B cell (primary cell): ENCODE measurements around the gene ARID3B. TPM values are rescaled to one million over a fixed set of nuclear protein-coding genes. Genes with fewer than 3 reads are reported as not detected.

Source experiments
- ATAC-seq: fragments of 200-7000 bp; cut with Tn5 transposase; one replicate; pipeline ENCODE4 v1.10.0; 2021; ENCODE audit warnings: low read depth, mild to moderate bottlenecking, moderate number of reproducible peaks, moderate library complexity
- CTCF ChIA-PET: fragments of 350-600 bp; sonication (Branson Sonifier 250); formaldehyde crosslinking; loops from one replicate; lab custom pipeline; 2021; ENCODE audit warnings: antibody characterized with exemption, inconsistent platforms; lab: Charles Lee
- POLR2A ChIA-PET: fragments of 350-600 bp; sonication (Branson Sonifier 250); formaldehyde crosslinking; loops from one replicate; lab custom pipeline; 2021; ENCODE audit warnings: antibody characterized with exemption; lab: Charles Lee
- DNase-seq: peaks from one replicate; pipeline ENCODE4 v3.0.0; 2013
- H2AFZ ChIP-seq: 2 replicates; pipeline ENCODE4 v1.6.1; 2012; ENCODE audit warnings: mild to moderate bottlenecking, low read depth, low read length; ENCODE audit not compliant: insufficient read depth, poor library complexity, severe bottlenecking
- H3K27ac ChIP-seq, 2 donors: 1 replicate in 1 of 2; 2 replicates in 1 of 2; pipeline ENCODE4 v1.5.1; 2012 to 2013; ENCODE audit warnings: low read length in 2 of 2, mild to moderate bottlenecking in 2 of 2, moderate library complexity in 1 of 2
- H3K27me3 ChIP-seq, 4 experiments: fragments of 200-600 bp in 1 of 4; sonication (generic) in 1 of 4; replicated peaks in 1 of 4; 1 replicate in 2 of 4; 2 replicates in 2 of 4; pipeline versions ENCODE4 v1.6.1 to v1.7.0; 2013 to 2016; ENCODE audit warnings: low read length in 3 of 4, mild to moderate bottlenecking in 2 of 4, mixed read lengths in 1 of 4, moderate library complexity in 1 of 4; ENCODE audit not compliant: insufficient read depth in 4 of 4, control insufficient read depth in 3 of 4; ENCODE audit errors: control extremely low read depth in 1 of 4
- H3K36me3 ChIP-seq, 2 experiments: replicated peaks in 1 of 2; 1 replicate in 1 of 2; 2 replicates in 1 of 2; pipeline versions ENCODE4 v1.6.1 to v1.7.1; 2013; ENCODE audit warnings: low read length in 1 of 2; ENCODE audit not compliant: insufficient read depth in 2 of 2, control insufficient read depth in 1 of 2; ENCODE audit errors: control extremely low read depth in 1 of 2, extremely low read depth in 1 of 2
- H3K4me1 ChIP-seq, 2 donors: fragments of 200-600 bp in 1 of 2; sonication (generic) in 1 of 2; 1 replicate in 1 of 2; 2 replicates in 1 of 2; pipeline versions ENCODE4 v1.5.1 to v1.6.1; 2013 to 2017; ENCODE audit warnings: low read length in 2 of 2; ENCODE audit not compliant: control insufficient read depth in 2 of 2, insufficient read depth in 2 of 2
- H3K4me2 ChIP-seq: replicated peaks from 2 replicates; pipeline ENCODE3; 2012; ENCODE audit warnings: mild to moderate bottlenecking, low read depth, low read length; ENCODE audit not compliant: poor library complexity, severe bottlenecking
- H3K4me3 ChIP-seq, 5 experiments: fragments of 200-600 bp in 1 of 5; sonication (generic) in 1 of 5; 1 replicate in 3 of 5; 2 replicates in 2 of 5; pipeline versions ENCODE4 v1.5.1 to v1.7.0; 2011 to 2016; ENCODE audit warnings: low read length in 4 of 5, mild to moderate bottlenecking in 4 of 5, low read depth in 2 of 5, control low read depth in 1 of 5, moderate library complexity in 1 of 5; ENCODE audit not compliant: insufficient read depth in 1 of 5; ENCODE audit errors: control extremely low read depth in 1 of 5, extremely low read depth in 1 of 5
- H3K79me2 ChIP-seq: fragments of 200-600 bp; sonication (generic); one replicate; pipeline ENCODE4 v1.6.0; 2016; ENCODE audit warnings: low read length; ENCODE audit not compliant: control insufficient read depth, insufficient read depth
- H3K9ac ChIP-seq: fragments of 200-600 bp; sonication (generic); 2 replicates; pipeline ENCODE4 v1.6.1; 2017; ENCODE audit warnings: mild to moderate bottlenecking, low read length, moderate library complexity
- H3K9me3 ChIP-seq, 3 donors: one replicate each; pipeline versions ENCODE4 v1.6.1 to v1.7.1; 2013; ENCODE audit warnings: low read length in 2 of 3; ENCODE audit not compliant: control insufficient read depth in 2 of 3, insufficient read depth in 1 of 3; ENCODE audit errors: control extremely low read depth in 1 of 3
- H4K20me1 ChIP-seq: 2 replicates; pipeline ENCODE4 v1.6.0; 2012; ENCODE audit warnings: mild to moderate bottlenecking, low read length; ENCODE audit not compliant: insufficient read depth, control insufficient read depth, poor library complexity, severe bottlenecking
- H3K27ac Mint-ChIP-seq: one replicate; pipeline ENCODE4 v1.8.0; 2021; ENCODE audit warnings: mixed read lengths
- H3K27me3 Mint-ChIP-seq: one replicate; pipeline ENCODE4 v1.8.0; 2021; ENCODE audit warnings: mixed read lengths
- H3K4me1 Mint-ChIP-seq: one replicate; pipeline ENCODE4 v1.8.0; 2021; ENCODE audit warnings: mixed read lengths
- H3K4me3 Mint-ChIP-seq: one replicate; pipeline ENCODE4 v1.8.0; 2021; ENCODE audit warnings: mixed read lengths
- H3K9me3 Mint-ChIP-seq: one replicate; pipeline ENCODE4 v1.8.0; 2022; ENCODE audit warnings: mixed read lengths; ENCODE audit not compliant: insufficient read depth
- EZH2 ChIP-seq: IDR thresholded peaks from 2 replicates; pipeline ENCODE4 v1.6.1; 2012; ENCODE audit warnings: borderline replicate concordance, low read depth, mild to moderate bottlenecking, moderate library complexity, low read length; ENCODE audit not compliant: insufficient read depth, poor library complexity, severe bottlenecking
- WGBS: methylation state at CpG from one replicate; pipeline ENCODE4 v1.1.5; 2013; ENCODE audit warnings: missing lambda C conversion rate; ENCODE audit not compliant: insufficient coverage; 5-methylcytosine and 5-hydroxymethylcytosine counted together
- intact Hi-C: fragments of 100-400 bp; cut with micrococcal nuclease; formaldehyde crosslinking; loops from one replicate; pipeline ENCODE4 v1.10.0; 2022
- polyA plus RNA-seq: library from polyadenylated mRNA; depleted of rRNA; stranded (reverse); fragments of >200 nt; gene quantifications from 2 replicates; pipeline ENCODE4 v1.2.3, GENCODE V29; 2012
- total RNA-seq, 2 donors: library from RNA; stranded (reverse); fragments of 120-200 nt in 1 of 2; gene quantifications; 1 replicate in 1 of 2; 2 replicates in 1 of 2; pipeline versions ENCODE4 v1.2.3 to v1.2.4, GENCODE V29; 2013 to 2022
- TF ChIP-seq, protein P1 (sequence below): fragments of 200-600 bp; IDR thresholded peaks from one replicate; pipeline ENCODE4 v1.8.0; 2022; ENCODE audit warnings: antibody characterized with exemption, mild to moderate bottlenecking

ARID3B gene
- total and polyA plus RNA-seq, 2 donors (not counting 1 experiment from before 2014, with no cell fraction given) = 23.0 to 31.0 TPM

GRCh38 chr15:74626752-74627692 is 86.0 kb downstream of the ARID3B start:
- Mint-ChIP-seq H3K4me3 (peak overlapping the region; percentile 77), H3K9me3 (no peaks in the 10 kb centered on the region), H3K27me3 (no peaks in the 10 kb centered on the region), H3K4me1 (peaks cover 63% of the 10 kb centered on the region), H3K27ac (peak overlapping the region; percentile 96)
- no peak overlapping the region for H3K9ac ChIP-seq
- ATAC-seq (peak; percentile 64), DNase-seq (peak; percentile 79)
- peaks cover 1 to 90% of the 10 kb centered on the region in 2 experiments for H3K36me3 ChIP-seq
- H3K27me3 ChIP-seq = no peaks in the 10 kb centered on the region
- ChIA-PET CTCF (interaction anchor here (0.7 to 23.4 kb wide), 9 partner anchors 6 to 324 kb away, joined by 3 to 596 read pairs (median 5); partner anchors contain the start of genes CLK3 and CSK), POLR2A (interaction anchor here (0.5 to 1.8 kb wide), 4 partner anchors 9 to 859 kb away, joined by 3 to 5 read pairs (median 4); partner anchors contain the start of genes CLK3 and SIN3A)
- 64% methylated on average over 4 of the region's 10 CpGs for WGBS
- intact Hi-C loops = no loop called here
- peak overlapping the region; percentile 61 for H3K4me2 ChIP-seq
- H3K9me3 ChIP-seq = no peaks in the 10 kb centered on the region
- H2AFZ ChIP-seq = no peak overlapping the region
- no peak overlapping the region for H3K4me3 ChIP-seq
- peak overlapping the region; percentile 61 to 77 for H3K27ac ChIP-seq
- H3K79me2 ChIP-seq = peaks cover 34% of the 10 kb centered on the region
- H3K4me1 ChIP-seq = peaks cover 50 to 75% of the 10 kb centered on the region in 2 donors
- peaks cover 81% of the 10 kb centered on the region for H4K20me1 ChIP-seq
- TF ChIP-seq, protein P1, sequence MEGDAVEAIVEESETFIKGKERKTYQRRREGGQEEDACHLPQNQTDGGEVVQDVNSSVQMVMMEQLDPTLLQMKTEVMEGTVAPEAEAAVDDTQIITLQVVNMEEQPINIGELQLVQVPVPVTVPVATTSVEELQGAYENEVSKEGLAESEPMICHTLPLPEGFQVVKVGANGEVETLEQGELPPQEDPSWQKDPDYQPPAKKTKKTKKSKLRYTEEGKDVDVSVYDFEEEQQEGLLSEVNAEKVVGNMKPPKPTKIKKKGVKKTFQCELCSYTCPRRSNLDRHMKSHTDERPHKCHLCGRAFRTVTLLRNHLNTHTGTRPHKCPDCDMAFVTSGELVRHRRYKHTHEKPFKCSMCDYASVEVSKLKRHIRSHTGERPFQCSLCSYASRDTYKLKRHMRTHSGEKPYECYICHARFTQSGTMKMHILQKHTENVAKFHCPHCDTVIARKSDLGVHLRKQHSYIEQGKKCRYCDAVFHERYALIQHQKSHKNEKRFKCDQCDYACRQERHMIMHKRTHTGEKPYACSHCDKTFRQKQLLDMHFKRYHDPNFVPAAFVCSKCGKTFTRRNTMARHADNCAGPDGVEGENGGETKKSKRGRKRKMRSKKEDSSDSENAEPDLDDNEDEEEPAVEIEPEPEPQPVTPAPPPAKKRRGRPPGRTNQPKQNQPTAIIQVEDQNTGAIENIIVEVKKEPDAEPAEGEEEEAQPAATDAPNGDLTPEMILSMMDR = no peak
- no peak for TF ChIP-seq EZH2
